OCI-LY1 (cell line): ENCODE data around the gene MECR.

Source experiments
- H2AFZ ChIP-seq: fragments of 200-600 bp; sonication (generic), shearing (Covaris generic); 2 replicates; pipeline ENCODE4 v1.6.0; 2014; ENCODE audit warnings: antibody characterized with exemption, mild to moderate bottlenecking, low read length
- H3F3A ChIP-seq: fragments of 200-600 bp; sonication (generic), shearing (Covaris generic); 2 replicates; pipeline ENCODE4 v1.6.0; 2014; ENCODE audit warnings: mild to moderate bottlenecking, antibody characterized with exemption, low read length, moderate library complexity; ENCODE audit not compliant: insufficient read depth
- H3K27ac ChIP-seq: fragments of 200-600 bp; sonication (generic); 2 replicates; pipeline ENCODE4 v1.5.1; 2014; ENCODE audit warnings: low read length, mixed run types, mild to moderate bottlenecking, low read depth; ENCODE audit not compliant: poor library complexity, severe bottlenecking
- H3K27me3 ChIP-seq: fragments of 200-600 bp; sonication (generic); 2 replicates; pipeline ENCODE4 v1.6.0; 2014; ENCODE audit warnings: antibody characterized with exemption, mild to moderate bottlenecking, low read length, moderate library complexity; ENCODE audit not compliant: insufficient read depth
- H3K36me3 ChIP-seq: fragments of 200-600 bp; sonication (generic); 2 replicates; pipeline ENCODE4 v1.6.1; 2014; ENCODE audit warnings: mild to moderate bottlenecking, antibody characterized with exemption, low read length, moderate library complexity, mixed read lengths; ENCODE audit not compliant: insufficient read depth
- H3K4me1 ChIP-seq: fragments of 200-600 bp; sonication (generic); 2 replicates; pipeline ENCODE4 v1.5.1; 2014; ENCODE audit warnings: mild to moderate bottlenecking, low read length, moderate library complexity; ENCODE audit not compliant: insufficient read depth, severe bottlenecking
- H3K4me2 ChIP-seq: fragments of 200-600 bp; sonication (generic), shearing (Covaris generic); 2 replicates; pipeline ENCODE4 v1.6.1; 2014; ENCODE audit warnings: low read length
- H3K4me3 ChIP-seq: fragments of 200-600 bp; sonication (generic); 2 replicates; pipeline ENCODE4 v1.5.1; 2014; ENCODE audit warnings: low read length, low read depth, mild to moderate bottlenecking, mixed read lengths; ENCODE audit not compliant: poor library complexity, severe bottlenecking
- H3K79me2 ChIP-seq: fragments of 200-600 bp; shearing (Covaris generic); 2 replicates; pipeline ENCODE4 v1.6.1; 2016; ENCODE audit warnings: mixed run types, low read length, mixed read lengths; ENCODE audit not compliant: insufficient read depth
- H3K9ac ChIP-seq: fragments of 200-600 bp; sonication (generic), shearing (Covaris generic); 2 replicates; pipeline ENCODE4 v1.6.1; 2014; ENCODE audit warnings: mild to moderate bottlenecking, low read length, mixed read lengths
- H3K9me2 ChIP-seq: fragments of 200-600 bp; sonication (generic), shearing (Covaris generic); 2 replicates; pipeline ENCODE4 v1.6.1; 2014; ENCODE audit warnings: low read depth, mild to moderate bottlenecking, low read length, mixed read lengths
- H3K9me3 ChIP-seq: fragments of 200-600 bp; shearing (Covaris generic); 2 replicates; pipeline ENCODE4 v1.6.1; 2014; ENCODE audit warnings: low read length, mixed read lengths
- H4K20me1 ChIP-seq: fragments of 200-600 bp; sonication (generic), shearing (Covaris generic); 2 replicates; pipeline ENCODE4 v1.6.0; 2016; ENCODE audit warnings: mild to moderate bottlenecking, low read length; ENCODE audit not compliant: insufficient read depth
- CTCF ChIP-seq: fragments of 200-600 bp; sonication (generic), shearing (Covaris generic); IDR thresholded peaks from 2 replicates; pipeline ENCODE4 v1.5.1; 2017; ENCODE audit warnings: mild to moderate bottlenecking, antibody characterized with exemption, low read length, moderate library complexity, mixed read lengths
- EZH2 ChIP-seq: fragments of 200-600 bp; sonication (generic), shearing (Covaris generic); IDR thresholded peaks from 2 replicates; pipeline ENCODE4 v1.8.0; 2017; ENCODE audit warnings: borderline replicate concordance, mixed run types, mild to moderate bottlenecking, antibody characterized with exemption, low read length, moderate library complexity, mixed read lengths

The MECR gene

GRCh38 chr1:29210278-29211085 lies 20.3 kb downstream of the MECR start:
- Histone ChIP-seq H3K4me1 (no peaks in the 10 kb centered on the region), H3K4me3 (no peak overlapping the region), H2AFZ (no peak overlapping the region), H3K27me3 (no peaks in the 10 kb centered on the region), H3F3A (no peaks in the 10 kb centered on the region), H3K36me3 (peaks cover 55% of the 10 kb centered on the region), H3K9me3 (no peaks in the 10 kb centered on the region), H3K4me2 (no peak overlapping the region), H3K9me2 (no peaks in the 10 kb centered on the region), H3K79me2 (no peaks in the 10 kb centered on the region), H3K9ac (no peak overlapping the region), H4K20me1 (no peaks in the 10 kb centered on the region), H3K27ac (no peak overlapping the region)
- TF ChIP-seq EZH2: no peak
- no peak for TF ChIP-seq CTCF

DNA sequence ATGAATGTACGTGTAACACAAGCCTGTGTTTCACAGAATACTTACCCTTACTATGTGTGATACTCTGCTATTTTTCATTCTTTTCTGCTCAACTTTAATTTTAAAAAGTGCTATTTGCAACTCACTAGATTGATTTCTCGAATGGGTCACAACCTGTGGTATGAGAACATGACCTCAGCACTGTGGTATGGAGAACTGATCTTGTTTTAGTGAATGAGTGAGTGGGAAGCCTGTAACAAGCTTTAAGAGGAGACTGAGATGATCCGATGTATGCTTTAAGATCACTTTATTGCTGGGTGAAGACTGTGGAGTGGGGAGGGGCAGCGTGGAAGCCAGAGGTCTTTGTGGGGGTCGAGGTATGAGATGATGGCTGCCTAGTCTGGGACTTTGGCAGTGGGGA lies 21.6 kb downstream of the MECR start:
- Histone ChIP-seq H3K27ac (no peak overlapping the region), H2AFZ (no peak overlapping the region), H3K9me2 (no peaks in the 10 kb centered on the region), H3K9me3 (no peaks in the 10 kb centered on the region), H3K4me1 (no peaks in the 10 kb centered on the region), H3K4me2 (no peak overlapping the region), H3K36me3 (peaks cover 51% of the 10 kb centered on the region), H3K9ac (no peak overlapping the region), H3K4me3 (no peak overlapping the region), H3K27me3 (no peaks in the 10 kb centered on the region), H4K20me1 (no peaks in the 10 kb centered on the region), H3K79me2 (no peaks in the 10 kb centered on the region), H3F3A (no peaks in the 10 kb centered on the region)
- no peak for TF ChIP-seq CTCF
- no peak for TF ChIP-seq EZH2

GRCh38 chr1:29208442-29208841 lies 22.3 kb downstream of the MECR start:
- Histone ChIP-seq H2AFZ (no peak overlapping the region), H3K4me3 (no peak overlapping the region), H3K27ac (no peak overlapping the region), H3K9me2 (no peaks in the 10 kb centered on the region), H3K4me1 (no peaks in the 10 kb centered on the region), H3K9me3 (no peaks in the 10 kb centered on the region), H3K36me3 (peaks cover 50% of the 10 kb centered on the region), H4K20me1 (no peaks in the 10 kb centered on the region), H3K4me2 (no peak overlapping the region), H3K9ac (no peak overlapping the region), H3F3A (no peaks in the 10 kb centered on the region), H3K27me3 (no peaks in the 10 kb centered on the region), H3K79me2 (no peaks in the 10 kb centered on the region)
- TF ChIP-seq EZH2: no peak
